HCT116 (cell line): ENCODE data around the gene LIMS2. TPM values are rescaled to one million over a fixed set of nuclear protein-coding genes. Genes with fewer than 3 reads are reported as not detected.

Experiments
- ATAC-seq: fragments of 200-7000 bp; cut with Tn5 transposase; 2 replicates; pipeline ENCODE4 v1.9.1; 2020; ENCODE audit warnings: mild to moderate bottlenecking, moderate library complexity
- BruUV-seq: library from RNA; stranded (reverse); fragments of 400-500 nt; replicated peaks from 2 replicates; lab custom pipeline; 2021; lab: Mats Ljungman, UMichigan
- CTCF ChIA-PET: fragments of 300-600 bp; sonication (Branson Sonifier 250); formaldehyde crosslinking; loops from one replicate; lab custom pipeline; 2021; ENCODE audit warnings: antibody characterized with exemption; lab: Charles Lee
- POLR2A ChIA-PET: fragments of 300-600, 350-600 bp; sonication (Branson Sonifier 250); formaldehyde crosslinking; loops from one replicate; lab custom pipeline; 2021; ENCODE audit warnings: antibody characterized with exemption; lab: Charles Lee
- RAD21 ChIA-PET, 2 experiments: fragments of 300-600 bp; sonication (Branson Sonifier 250); formaldehyde crosslinking; loops; one replicate each; lab custom pipeline; 2023; ENCODE audit warnings: low total read pairs in 2 of 2; ENCODE audit not compliant: uncharacterized antibody in 2 of 2, unreplicated experiment in 2 of 2, low non-redundant PET in 1 of 2; lab: Charles Lee
- DNase-seq: peaks from one replicate; pipeline ENCODE4 v3.0.0-alpha.2; 2010; ENCODE audit warnings: low read depth, low spot score
- H2AFZ ChIP-seq: fragments of 200-600 bp; shearing (Covaris generic), sonication (generic); 2 replicates; pipeline ENCODE4 v1.6.1; 2017; ENCODE audit warnings: low read depth, mixed run types, mixed read lengths, antibody characterized with exemption, low read length; ENCODE audit not compliant: poor library complexity, severe bottlenecking
- H3K27ac ChIP-seq: 2 replicates; pipeline ENCODE4 v1.5.1; 2012; ENCODE audit warnings: low read depth, low read length
- H3K27me3 ChIP-seq: fragments of 200-600 bp; sonication (generic); 2 replicates; pipeline ENCODE4 v1.6.1; 2016; ENCODE audit warnings: mixed run types, low read length, mixed read lengths; ENCODE audit not compliant: insufficient read depth
- H3K36me3 ChIP-seq, 2 experiments: fragments of 200-500 bp in 1 of 2; fragments of 200-600 bp in 1 of 2; sonication (Bioruptor generic) in 1 of 2; sonication (generic) in 1 of 2; 2 replicates each; pipeline versions ENCODE4 v1.5.1 to v1.6.1; 2014 to 2016; ENCODE audit warnings: low read length in 2 of 2, inconsistent platforms in 1 of 2, mixed read lengths in 1 of 2, mixed run types in 1 of 2; ENCODE audit not compliant: insufficient read depth in 2 of 2, control insufficient read depth in 1 of 2
- H3K4me1 ChIP-seq, 2 experiments: fragments of 200-600 bp in 1 of 2; sonication (generic) in 1 of 2; 2 replicates each; pipeline versions ENCODE4 v1.5.1 to v1.6.1; 2012 to 2017; ENCODE audit warnings: low read length in 2 of 2, inconsistent platforms in 1 of 2, mild to moderate bottlenecking in 1 of 2, mixed read lengths in 1 of 2, mixed run types in 1 of 2, moderate library complexity in 1 of 2; ENCODE audit not compliant: insufficient read depth in 2 of 2, control insufficient read depth in 1 of 2
- H3K4me2 ChIP-seq: fragments of 200-600 bp; sonication (generic); 2 replicates; pipeline ENCODE4 v1.6.1; 2017; ENCODE audit warnings: mixed run types, low read length, mixed read lengths
- H3K4me3 ChIP-seq, 2 experiments: fragments of 200-600 bp in 1 of 2; sonication (generic) in 1 of 2; replicated peaks in 1 of 2; 2 replicates each; pipeline ENCODE4 v1.5.1; 2011 to 2016; ENCODE audit warnings: low read length in 2 of 2, control low read depth in 1 of 2, low read depth in 1 of 2, mild to moderate bottlenecking in 1 of 2, mixed read lengths in 1 of 2, mixed run types in 1 of 2
- H3K79me2 ChIP-seq: fragments of 200-600 bp; sonication (generic); 2 replicates; pipeline ENCODE4 v1.6.1; 2017; ENCODE audit warnings: mild to moderate bottlenecking, mixed run types, low read length, moderate library complexity, mixed read lengths; ENCODE audit not compliant: insufficient read depth
- H3K9ac ChIP-seq: fragments of 200-600 bp; sonication (generic); 2 replicates; pipeline ENCODE4 v1.6.1; 2016; ENCODE audit warnings: low read length, mixed read lengths
- H3K9me2 ChIP-seq: fragments of 200-600 bp; sonication (generic), shearing (Covaris generic); 2 replicates; pipeline ENCODE4 v1.6.1; 2017; ENCODE audit warnings: mixed run types, mild to moderate bottlenecking, moderate library complexity; ENCODE audit not compliant: insufficient read depth
- H3K9me3 ChIP-seq, 2 experiments: fragments of 200-500 bp in 1 of 2; fragments of 200-600 bp in 1 of 2; sonication (Bioruptor generic) in 1 of 2; sonication (generic) in 1 of 2; 2 replicates each; pipeline ENCODE4 v1.6.1; 2014 to 2017; ENCODE audit warnings: low read length in 2 of 2, mixed read lengths in 2 of 2, inconsistent platforms in 1 of 2, low read depth in 1 of 2, mild to moderate bottlenecking in 1 of 2, mixed run types in 1 of 2, moderate library complexity in 1 of 2; ENCODE audit not compliant: control insufficient read depth in 1 of 2, insufficient read depth in 1 of 2
- H4K20me1 ChIP-seq: fragments of 200-600 bp; sonication (generic), shearing (Covaris generic); 2 replicates; pipeline ENCODE4 v1.6.1; 2017; ENCODE audit warnings: mixed run types, mild to moderate bottlenecking, moderate library complexity; ENCODE audit not compliant: insufficient read depth
- CBX3 ChIP-seq: IDR thresholded peaks from 2 replicates; pipeline ENCODE4 v1.6.1; 2012; ENCODE audit warnings: low read depth
- CTCF ChIP-seq, 3 experiments: fragments of 200-600 bp in 1 of 3; sonication (generic) in 1 of 3; IDR thresholded peaks in 2 of 3; conservative IDR thresholded peaks in 1 of 3; 2 replicates each; pipeline ENCODE4 v1.5.1; 2012 to 2017; ENCODE audit warnings: low read depth in 2 of 3, low read length in 2 of 3, antibody characterized with exemption in 1 of 3, borderline replicate concordance in 1 of 3, control low read depth in 1 of 3, mild to moderate bottlenecking in 1 of 3, mixed read lengths in 1 of 3, mixed run types in 1 of 3, moderate library complexity in 1 of 3; ENCODE audit not compliant: insufficient read depth in 1 of 3
- EGR1 ChIP-seq: IDR thresholded peaks from 2 replicates; pipeline ENCODE4 v1.6.1; 2012; ENCODE audit warnings: low read depth
- EZH2 ChIP-seq: fragments of 200-600 bp; sonication (generic); IDR thresholded peaks from 2 replicates; pipeline ENCODE4 v1.6.1; 2017; ENCODE audit warnings: antibody characterized with exemption, mixed run types
- EZH2phosphoT487 ChIP-seq: fragments of 200-600 bp; IDR thresholded peaks from 2 replicates; pipeline ENCODE4 v1.6.1; 2018; ENCODE audit warnings: antibody characterized with exemption, borderline replicate concordance
- FOSL1 ChIP-seq: IDR thresholded peaks from 2 replicates; pipeline ENCODE4 v1.6.1; 2012; ENCODE audit warnings: low read depth
- JUND ChIP-seq: IDR thresholded peaks from 2 replicates; pipeline ENCODE4 v1.6.1; 2012
- MAX ChIP-seq: IDR thresholded peaks from 2 replicates; pipeline ENCODE4 v1.6.1; 2012
- POLR2AphosphoS5 ChIP-seq: IDR thresholded peaks from 2 replicates; pipeline ENCODE4 v1.6.1; 2011; ENCODE audit warnings: mild to moderate bottlenecking, low read depth, low read length, moderate library complexity
- SIN3A ChIP-seq: IDR thresholded peaks from 2 replicates; pipeline ENCODE4 v1.6.1; 2012; ENCODE audit warnings: low read depth
- SP1 ChIP-seq: IDR thresholded peaks from 2 replicates; pipeline ENCODE4 v1.6.1; 2012; ENCODE audit warnings: low read depth
- TCF7L2 ChIP-seq: IDR thresholded peaks from 2 replicates; pipeline ENCODE4 v1.7.0; 2011; ENCODE audit warnings: borderline replicate concordance, inconsistent platforms; ENCODE audit not compliant: insufficient read depth, insufficient read length; ENCODE audit errors: extremely low read depth
- YY1 ChIP-seq: IDR thresholded peaks from 2 replicates; pipeline ENCODE4 v1.6.1; 2011; ENCODE audit warnings: low read length, low read depth, moderate library complexity, mild to moderate bottlenecking; ENCODE audit not compliant: insufficient replicate concordance; ENCODE audit errors: extremely low read depth
- intact Hi-C: fragments of 100-400 bp; cut with micrococcal nuclease; formaldehyde crosslinking; loops from 2 replicates; pipeline ENCODE4 v1.10.0; 2022
- total RNA-seq: library from RNA; stranded (reverse); gene quantifications from one replicate; pipeline ENCODE4 v1.2.1, GENCODE V29; 2021; ENCODE audit not compliant: unreplicated experiment
- TF ChIP-seq, protein P1 (sequence below): IDR thresholded peaks from 2 replicates; pipeline ENCODE4 v1.6.1; 2012; ENCODE audit warnings: low read depth

The LIMS2 gene
- total RNA-seq, 1 experiment from 2014 or later, result 3.7 TPM

GRCh38 chr2:127625572-127625951, 49.8 kb downstream of the LIMS2 start:
- POLR2A ChIA-PET, result no interaction called here
- H3K4me3 ChIP-seq, result no peak overlapping the region
- H3K4me1 ChIP-seq, result peaks cover 0 to 20% of the 10 kb centered on the region in 2 experiments; a peak in 2 of 4 replicates
- no peaks in the 10 kb centered on the region for H3K79me2 ChIP-seq
- BruUV-seq, result no TSS peak
- no peak overlapping the region for H3K4me2 ChIP-seq
- H4K20me1 ChIP-seq, result no peaks in the 10 kb centered on the region
- no peaks in the 10 kb centered on the region for H3K27me3 ChIP-seq
- H3K9me2 ChIP-seq, result no peaks in the 10 kb centered on the region
- ATAC-seq (no peak), DNase-seq (no peak)
- H2AFZ ChIP-seq, result no peak overlapping the region
- H3K9ac ChIP-seq, result no peak overlapping the region
- CTCF ChIA-PET, result no interaction called here
- TF ChIP-seq CBX3, result no peak
- TF ChIP-seq EGR1, result no peak
- TF ChIP-seq EZH2phosphoT487, result no peak
- H3K9me3 ChIP-seq, result no peaks in the 10 kb centered on the region
- no peak overlapping the region for H3K27ac ChIP-seq
- intact Hi-C loops, result no loop called here
- RAD21 ChIA-PET, result no interaction called here
- H3K36me3 ChIP-seq, result no peaks in the 10 kb centered on the region

- ChIA-PET RAD21 (no interaction called here), POLR2A (no interaction called here), CTCF (no interaction called here)
- Histone ChIP-seq H3K27me3 (no peaks in the 10 kb centered on the region), H3K4me3 (no peak overlapping the region), H4K20me1 (no peaks in the 10 kb centered on the region), H3K27ac (no peak overlapping the region), H3K36me3 (no peaks in the 10 kb centered on the region), H3K79me2 (no peaks in the 10 kb centered on the region), H3K9me3 (no peaks in the 10 kb centered on the region), H3K4me1 (peaks cover 0 to 20% of the 10 kb centered on the region in 2 experiments; a peak in 2 of 4 replicates), H2AFZ (no peak overlapping the region), H3K9me2 (no peaks in the 10 kb centered on the region), H3K4me2 (no peak overlapping the region), H3K9ac (no peak overlapping the region)
- no TSS peak for BruUV-seq
- DNase-seq (no peak), ATAC-seq (no peak)
- intact Hi-C loops, result no loop called here
- TF ChIP-seq SP1 (no peak), YY1 (no peak), TCF7L2 (no peak), EZH2 (no peak), EZH2phosphoT487 (no peak), MAX (no peak), FOSL1 (no peak), CTCF (IDR thresholded peaks at IDR 0.05 in 2 of 3, conservative IDR thresholded peaks at IDR 0.05 in 1 of 3; ENCODE audit: borderline replicate concordance in 1 of 3, insufficient read depth in 1 of 3, low read depth in 2 of 3, low read length in 2 of 3) (no peak), POLR2AphosphoS5 (no peak), JUND (no peak), SIN3A (no peak)
- TF ChIP-seq, protein P1, sequence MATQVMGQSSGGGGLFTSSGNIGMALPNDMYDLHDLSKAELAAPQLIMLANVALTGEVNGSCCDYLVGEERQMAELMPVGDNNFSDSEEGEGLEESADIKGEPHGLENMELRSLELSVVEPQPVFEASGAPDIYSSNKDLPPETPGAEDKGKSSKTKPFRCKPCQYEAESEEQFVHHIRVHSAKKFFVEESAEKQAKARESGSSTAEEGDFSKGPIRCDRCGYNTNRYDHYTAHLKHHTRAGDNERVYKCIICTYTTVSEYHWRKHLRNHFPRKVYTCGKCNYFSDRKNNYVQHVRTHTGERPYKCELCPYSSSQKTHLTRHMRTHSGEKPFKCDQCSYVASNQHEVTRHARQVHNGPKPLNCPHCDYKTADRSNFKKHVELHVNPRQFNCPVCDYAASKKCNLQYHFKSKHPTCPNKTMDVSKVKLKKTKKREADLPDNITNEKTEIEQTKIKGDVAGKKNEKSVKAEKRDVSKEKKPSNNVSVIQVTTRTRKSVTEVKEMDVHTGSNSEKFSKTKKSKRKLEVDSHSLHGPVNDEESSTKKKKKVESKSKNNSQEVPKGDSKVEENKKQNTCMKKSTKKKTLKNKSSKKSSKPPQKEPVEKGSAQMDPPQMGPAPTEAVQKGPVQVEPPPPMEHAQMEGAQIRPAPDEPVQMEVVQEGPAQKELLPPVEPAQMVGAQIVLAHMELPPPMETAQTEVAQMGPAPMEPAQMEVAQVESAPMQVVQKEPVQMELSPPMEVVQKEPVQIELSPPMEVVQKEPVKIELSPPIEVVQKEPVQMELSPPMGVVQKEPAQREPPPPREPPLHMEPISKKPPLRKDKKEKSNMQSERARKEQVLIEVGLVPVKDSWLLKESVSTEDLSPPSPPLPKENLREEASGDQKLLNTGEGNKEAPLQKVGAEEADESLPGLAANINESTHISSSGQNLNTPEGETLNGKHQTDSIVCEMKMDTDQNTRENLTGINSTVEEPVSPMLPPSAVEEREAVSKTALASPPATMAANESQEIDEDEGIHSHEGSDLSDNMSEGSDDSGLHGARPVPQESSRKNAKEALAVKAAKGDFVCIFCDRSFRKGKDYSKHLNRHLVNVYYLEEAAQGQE, result no peak
Measured at GRCh38 chr2:127624756-127625571, 50.4 kb downstream of the LIMS2 start.
